HG03095 (cell line): ENCODE results near the gene TNNC1.

Experiments used
- ATAC-seq: cut with Tn5 transposase; IDR thresholded peaks from one replicate; pipeline ENCODE4 v1.9.1; 2021; ENCODE audit warnings: moderate library complexity; ENCODE audit not compliant: unreplicated experiment

The TNNC1 gene

GRCh38 chr3:52402706-52403270 is 51.1 kb downstream of the TNNC1 start:
- no peak for ATAC-seq

DNA sequence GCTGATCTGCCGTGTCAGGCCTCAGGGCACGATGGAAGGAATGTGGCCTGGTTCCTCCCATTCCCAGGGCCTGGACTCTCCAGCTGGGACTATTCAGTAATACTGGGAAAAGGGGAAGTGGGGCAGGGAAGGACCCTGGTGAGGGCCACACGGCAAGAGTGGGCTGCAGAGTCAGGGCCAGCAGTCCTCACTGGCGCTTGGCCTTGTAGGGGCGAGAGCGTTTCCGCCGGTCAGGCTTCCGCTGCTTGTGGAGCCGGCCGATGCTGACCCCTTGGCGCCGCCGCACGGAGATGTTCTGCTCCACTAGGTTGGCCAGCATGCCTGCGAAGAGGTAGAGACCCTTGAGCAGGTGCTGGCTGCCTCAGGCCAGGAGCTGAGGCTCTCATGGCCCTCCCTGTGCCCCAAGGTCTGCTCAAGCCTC is 51.7 kb downstream of the TNNC1 start:
- ATAC-seq, result no peak

DNA sequence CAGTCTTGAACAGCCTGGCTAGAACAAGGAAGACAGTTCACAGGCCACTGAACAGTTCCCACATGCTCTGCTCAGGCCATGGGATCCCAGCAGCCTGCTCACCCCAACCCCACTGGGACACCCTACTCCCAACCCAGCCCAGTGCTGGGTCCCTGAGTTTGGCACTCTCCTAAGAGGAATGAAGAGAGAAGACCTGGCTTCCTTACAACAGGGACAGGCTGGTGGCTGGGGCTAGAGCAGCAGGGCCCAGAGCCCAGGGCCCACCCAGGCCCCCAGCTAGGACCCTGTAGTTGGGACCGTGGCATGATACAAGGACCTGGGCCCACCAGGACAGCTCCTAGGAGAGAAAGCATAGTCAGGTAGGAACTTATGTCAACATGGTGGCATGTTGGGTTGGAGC is 52.3 kb downstream of the TNNC1 start:
- no peak for ATAC-seq
